H9 (cell line): ENCODE data around the gene XRRA1. TPM values are rescaled to one million over a fixed set of nuclear protein-coding genes. Genes with fewer than 3 reads are reported as not detected.
A peak's percentile ranks its signal among the peaks of the same experiment; 100 is the strongest.

ENCODE experiments used
- DNase-seq: peaks from one replicate; pipeline ENCODE4 v3.0.0-alpha.2; 2017
- H2AFZ ChIP-seq: one replicate; pipeline ENCODE4 v1.6.1; 2013; ENCODE audit warnings: mild to moderate bottlenecking, low read length, control low read depth, moderate library complexity
- H2AK5ac ChIP-seq: 2 replicates; pipeline ENCODE4 v1.6.1; 2013; ENCODE audit warnings: low read length, control low read depth, mixed read lengths; ENCODE audit not compliant: insufficient read length
- H2BK120ac ChIP-seq: one replicate; pipeline ENCODE4 v1.6.1; 2013; ENCODE audit warnings: low read depth, mild to moderate bottlenecking, low read length, control low read depth, inconsistent platforms; ENCODE audit not compliant: poor library complexity, severe bottlenecking
- H2BK12ac ChIP-seq: 2 replicates; pipeline ENCODE4 v1.6.1; 2013; ENCODE audit warnings: low read length, control low read depth, mixed read lengths, low read depth; ENCODE audit not compliant: insufficient read length
- H2BK15ac ChIP-seq: 2 replicates; pipeline ENCODE4 v1.6.1; 2013; ENCODE audit warnings: low read depth, low read length, control low read depth
- H2BK20ac ChIP-seq: one replicate; pipeline ENCODE4 v1.6.1; 2013; ENCODE audit warnings: low read depth, mild to moderate bottlenecking, low read length, control low read depth, inconsistent platforms; ENCODE audit not compliant: poor library complexity, severe bottlenecking
- H2BK5ac ChIP-seq: 2 replicates; pipeline ENCODE4 v1.6.1; 2013; ENCODE audit warnings: low read length, control low read depth, mixed read lengths; ENCODE audit not compliant: insufficient read length
- H3K14ac ChIP-seq: 2 replicates; pipeline ENCODE4 v1.6.1; 2013; ENCODE audit warnings: low read length, control low read depth; ENCODE audit not compliant: insufficient read depth
- H3K18ac ChIP-seq: 2 replicates; pipeline ENCODE4 v1.6.1; 2013; ENCODE audit warnings: low read depth, mild to moderate bottlenecking, mixed read lengths, low read length, control low read depth; ENCODE audit not compliant: insufficient read length
- H3K23ac ChIP-seq: 2 replicates; pipeline ENCODE4 v1.6.1; 2013; ENCODE audit warnings: low read length, control low read depth, mixed read lengths, low read depth; ENCODE audit not compliant: insufficient read length
- H3K23me2 ChIP-seq: 2 replicates; pipeline ENCODE4 v1.6.1; 2013; ENCODE audit warnings: low read depth, mild to moderate bottlenecking, mixed read lengths, low read length, control low read depth; ENCODE audit not compliant: insufficient read length, poor library complexity, severe bottlenecking
- H3K27ac ChIP-seq: 2 replicates; pipeline ENCODE4 v1.5.1; 2013; ENCODE audit warnings: low read length, control low read depth, mixed read lengths, low read depth; ENCODE audit not compliant: insufficient read length
- H3K27me3 ChIP-seq: 2 replicates; pipeline ENCODE4 v1.6.1; 2013; ENCODE audit warnings: low read length, control low read depth, inconsistent platforms; ENCODE audit not compliant: insufficient read depth
- H3K4ac ChIP-seq: 2 replicates; pipeline ENCODE4 v1.6.1; 2013; ENCODE audit warnings: low read depth, mild to moderate bottlenecking, control low read depth, inconsistent platforms, low read length, moderate library complexity
- H3K4me1 ChIP-seq: 2 replicates; pipeline ENCODE4 v1.6.1; 2013; ENCODE audit warnings: low read length, control low read depth, inconsistent platforms; ENCODE audit not compliant: insufficient read depth
- H3K4me2 ChIP-seq: 2 replicates; pipeline ENCODE4 v1.6.1; 2013; ENCODE audit warnings: low read length, control low read depth, mixed read lengths; ENCODE audit not compliant: insufficient read length, insufficient read depth
- H3K56ac ChIP-seq: 2 replicates; pipeline ENCODE4 v1.6.1; 2013; ENCODE audit warnings: low read depth, mild to moderate bottlenecking, mixed read lengths, low read length, control low read depth; ENCODE audit not compliant: insufficient read length
- H3K79me1 ChIP-seq: 2 replicates; pipeline ENCODE4 v1.6.1; 2013; ENCODE audit warnings: low read depth, mild to moderate bottlenecking, moderate library complexity, low read length, control low read depth, inconsistent platforms; ENCODE audit not compliant: insufficient read depth, poor library complexity, severe bottlenecking
- H3K79me2 ChIP-seq: 2 replicates; pipeline ENCODE4 v1.6.1; 2013; ENCODE audit warnings: low read length, control low read depth, inconsistent platforms; ENCODE audit not compliant: insufficient read depth
- H3K9ac ChIP-seq: 2 replicates; pipeline ENCODE4 v1.6.1; 2013; ENCODE audit warnings: low read length, control low read depth, mixed read lengths; ENCODE audit not compliant: insufficient read length; ENCODE audit errors: extremely low read depth
- H3K9me3 ChIP-seq: one replicate; pipeline ENCODE4 v1.6.1; 2013; ENCODE audit warnings: low read depth, low read length, inconsistent platforms; ENCODE audit not compliant: control insufficient read depth
- H3T11ph ChIP-seq: one replicate; pipeline ENCODE4 v1.6.1; 2013; ENCODE audit warnings: mild to moderate bottlenecking, low read length, control low read depth, inconsistent platforms
- H4K20me1 ChIP-seq: one replicate; pipeline ENCODE4 v1.6.1; 2013; ENCODE audit not compliant: control insufficient read depth, insufficient read length, insufficient read depth
- H4K5ac ChIP-seq: 2 replicates; pipeline ENCODE4 v1.6.1; 2013; ENCODE audit warnings: low read depth, mild to moderate bottlenecking, mixed read lengths, low read length, control low read depth; ENCODE audit not compliant: insufficient read length
- H4K8ac ChIP-seq: replicated peaks from 2 replicates; pipeline ENCODE4 v1.6.1; 2013; ENCODE audit warnings: low read length, control low read depth, mixed read lengths, low read depth; ENCODE audit not compliant: insufficient read length
- H4K91ac ChIP-seq: 2 replicates; pipeline ENCODE4 v1.6.1; 2013; ENCODE audit warnings: low read depth, mild to moderate bottlenecking, moderate library complexity, mixed read lengths, low read length, control low read depth; ENCODE audit not compliant: insufficient read length
- H3K27ac Mint-ChIP-seq, 3 experiments: 2 replicates in 2 of 3; 3 replicates in 1 of 3; pipeline ENCODE4 v1.8.0; 2020 to 2021; ENCODE audit warnings: mixed read lengths in 3 of 3, mild to moderate bottlenecking in 1 of 3, moderate library complexity in 1 of 3
- H3K27me3 Mint-ChIP-seq: 2 replicates; pipeline ENCODE4 v1.8.0; 2021; ENCODE audit warnings: low read depth, mild to moderate bottlenecking, moderate library complexity, mixed read lengths
- H3K36me3 Mint-ChIP-seq, 3 experiments: 2 replicates in 2 of 3; 3 replicates in 1 of 3; pipeline ENCODE4 v1.8.0; 2020 to 2021; ENCODE audit warnings: low read depth in 3 of 3, mixed read lengths in 3 of 3; ENCODE audit not compliant: insufficient read depth in 1 of 3
- H3K4me1 Mint-ChIP-seq, 2 experiments: 2 replicates each; pipeline ENCODE4 v1.8.0; 2020; ENCODE audit warnings: mixed read lengths in 2 of 2
- H3K4me3 Mint-ChIP-seq, 2 experiments: 2 replicates in 1 of 2; 3 replicates in 1 of 2; pipeline ENCODE4 v1.8.0; 2020 to 2021; ENCODE audit warnings: mild to moderate bottlenecking in 2 of 2, mixed read lengths in 2 of 2, moderate library complexity in 1 of 2
- H3K9me3 Mint-ChIP-seq, 2 experiments: 2 replicates in 1 of 2; 3 replicates in 1 of 2; pipeline ENCODE4 v1.8.0; 2020; ENCODE audit warnings: mild to moderate bottlenecking in 2 of 2, mixed read lengths in 2 of 2, moderate library complexity in 1 of 2
- WGBS: extraction: QIAGEN DNeasy Blood & Tissue Kit; methylation state at CpG from one replicate; pipeline ENCODE4 v1.1.7; 2013; ENCODE audit warnings: missing lambda C conversion rate, low lambda C conversion rate, mixed read lengths; ENCODE audit not compliant: insufficient read length; ENCODE audit errors: extremely low coverage; 5-methylcytosine and 5-hydroxymethylcytosine counted together
- total RNA-seq: library from RNA; stranded (reverse); gene quantifications from 2 replicates; pipeline ENCODE4 v1.2.1, GENCODE V29; 2021
- TF ChIP-seq, protein P1 (sequence below): fragments of 200-600 bp; sonication (generic); conservative IDR thresholded peaks from 3 replicates; pipeline ENCODE4 v1.8.0; 2021; ENCODE audit warnings: antibody characterized with exemption, mild to moderate bottlenecking

XRRA1 gene
- total RNA-seq, 1 experiment from 2014 or later = 4.5 TPM

DNA sequence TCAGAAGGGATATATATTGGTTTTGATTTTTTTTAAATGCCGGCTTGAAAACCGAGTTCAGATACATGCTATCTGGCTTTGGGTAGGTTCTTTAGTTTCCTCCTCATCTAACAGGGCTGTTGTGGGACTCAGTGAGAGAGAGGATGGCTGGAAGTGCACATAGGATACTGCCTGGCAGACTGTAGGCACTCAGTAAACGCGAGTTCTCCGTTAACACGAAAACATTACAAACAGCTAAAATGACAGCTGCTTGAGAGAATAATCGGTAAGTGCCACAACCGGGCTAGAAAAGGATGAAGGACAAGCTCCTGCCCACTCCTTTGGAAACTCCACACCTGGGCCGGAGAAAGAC lies 369 bp downstream of the XRRA1 start:
- Histone ChIP-seq H2BK120ac (no peak overlapping the region), H2AFZ (no peak overlapping the region), H3K18ac (no peak overlapping the region), H2BK20ac (no peak overlapping the region), H3K56ac (no peak overlapping the region), H4K91ac (no peak overlapping the region), H3T11ph (no peak overlapping the region), H3K4me2 (peak overlapping the region; percentile 92), H4K20me1 (no peaks in the 10 kb centered on the region), H3K27ac (no peak overlapping the region), H2BK15ac (no peak overlapping the region), H3K14ac (no peak overlapping the region), H3K27me3 (no peaks in the 10 kb centered on the region), H3K4me1 (no peaks in the 10 kb centered on the region), H3K9me3 (no peaks in the 10 kb centered on the region), H3K79me2 (peaks cover 21% of the 10 kb centered on the region), H2BK5ac (no peak overlapping the region), H2BK12ac (no peak overlapping the region), H3K4ac (no peak overlapping the region), H2AK5ac (no peak overlapping the region), H4K8ac (no peak overlapping the region), H4K5ac (no peak overlapping the region), H3K23me2 (peaks cover 5% of the 10 kb centered on the region), H3K9ac (peak overlapping the region; percentile 55), H3K79me1 (peaks cover 8% of the 10 kb centered on the region), H3K23ac (no peak overlapping the region)
- WGBS = no CpG with 5 or more reads among the region's 9 CpGs
- DNase-seq = no peak
- no peaks in the 10 kb centered on the region; a peak in 1 of 5 replicates for H3K9me3 Mint-ChIP-seq
- peak overlapping the region; percentile 96 to 98 for H3K4me3 Mint-ChIP-seq
- TF ChIP-seq, protein P1, sequence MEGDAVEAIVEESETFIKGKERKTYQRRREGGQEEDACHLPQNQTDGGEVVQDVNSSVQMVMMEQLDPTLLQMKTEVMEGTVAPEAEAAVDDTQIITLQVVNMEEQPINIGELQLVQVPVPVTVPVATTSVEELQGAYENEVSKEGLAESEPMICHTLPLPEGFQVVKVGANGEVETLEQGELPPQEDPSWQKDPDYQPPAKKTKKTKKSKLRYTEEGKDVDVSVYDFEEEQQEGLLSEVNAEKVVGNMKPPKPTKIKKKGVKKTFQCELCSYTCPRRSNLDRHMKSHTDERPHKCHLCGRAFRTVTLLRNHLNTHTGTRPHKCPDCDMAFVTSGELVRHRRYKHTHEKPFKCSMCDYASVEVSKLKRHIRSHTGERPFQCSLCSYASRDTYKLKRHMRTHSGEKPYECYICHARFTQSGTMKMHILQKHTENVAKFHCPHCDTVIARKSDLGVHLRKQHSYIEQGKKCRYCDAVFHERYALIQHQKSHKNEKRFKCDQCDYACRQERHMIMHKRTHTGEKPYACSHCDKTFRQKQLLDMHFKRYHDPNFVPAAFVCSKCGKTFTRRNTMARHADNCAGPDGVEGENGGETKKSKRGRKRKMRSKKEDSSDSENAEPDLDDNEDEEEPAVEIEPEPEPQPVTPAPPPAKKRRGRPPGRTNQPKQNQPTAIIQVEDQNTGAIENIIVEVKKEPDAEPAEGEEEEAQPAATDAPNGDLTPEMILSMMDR = no peak
- H3K4me1 Mint-ChIP-seq = peaks cover 15 to 16% of the 10 kb centered on the region in 2 experiments
- no peaks in the 10 kb centered on the region for H3K27me3 Mint-ChIP-seq
- H3K27ac Mint-ChIP-seq = peak overlapping the region in 1 of 3 experiments; percentile 66; a peak in 3 of 7 replicates
- H3K36me3 Mint-ChIP-seq = peaks cover 0 to 13% (median 6%) of the 10 kb centered on the region in 3 experiments; a peak in 5 of 7 replicates
